OCI-LY1 (cell line): ENCODE measurements around the gene SLC5A12.

Source experiments
- H2AFZ ChIP-seq: fragments of 200-600 bp; sonication (generic), shearing (Covaris generic); 2 replicates; pipeline ENCODE4 v1.6.0; 2014; ENCODE audit warnings: antibody characterized with exemption, mild to moderate bottlenecking, low read length
- H3F3A ChIP-seq: fragments of 200-600 bp; sonication (generic), shearing (Covaris generic); 2 replicates; pipeline ENCODE4 v1.6.0; 2014; ENCODE audit warnings: mild to moderate bottlenecking, antibody characterized with exemption, low read length, moderate library complexity; ENCODE audit not compliant: insufficient read depth
- H3K27ac ChIP-seq: fragments of 200-600 bp; sonication (generic); 2 replicates; pipeline ENCODE4 v1.5.1; 2014; ENCODE audit warnings: low read length, mixed run types, mild to moderate bottlenecking, low read depth; ENCODE audit not compliant: poor library complexity, severe bottlenecking
- H3K27me3 ChIP-seq: fragments of 200-600 bp; sonication (generic); 2 replicates; pipeline ENCODE4 v1.6.0; 2014; ENCODE audit warnings: antibody characterized with exemption, mild to moderate bottlenecking, low read length, moderate library complexity; ENCODE audit not compliant: insufficient read depth
- H3K36me3 ChIP-seq: fragments of 200-600 bp; sonication (generic); 2 replicates; pipeline ENCODE4 v1.6.1; 2014; ENCODE audit warnings: mild to moderate bottlenecking, antibody characterized with exemption, low read length, moderate library complexity, mixed read lengths; ENCODE audit not compliant: insufficient read depth
- H3K4me1 ChIP-seq: fragments of 200-600 bp; sonication (generic); 2 replicates; pipeline ENCODE4 v1.5.1; 2014; ENCODE audit warnings: mild to moderate bottlenecking, low read length, moderate library complexity; ENCODE audit not compliant: insufficient read depth, severe bottlenecking
- H3K4me2 ChIP-seq: fragments of 200-600 bp; sonication (generic), shearing (Covaris generic); 2 replicates; pipeline ENCODE4 v1.6.1; 2014; ENCODE audit warnings: low read length
- H3K4me3 ChIP-seq: fragments of 200-600 bp; sonication (generic); 2 replicates; pipeline ENCODE4 v1.5.1; 2014; ENCODE audit warnings: low read length, low read depth, mild to moderate bottlenecking, mixed read lengths; ENCODE audit not compliant: poor library complexity, severe bottlenecking
- H3K79me2 ChIP-seq: fragments of 200-600 bp; shearing (Covaris generic); 2 replicates; pipeline ENCODE4 v1.6.1; 2016; ENCODE audit warnings: mixed run types, low read length, mixed read lengths; ENCODE audit not compliant: insufficient read depth
- H3K9ac ChIP-seq: fragments of 200-600 bp; sonication (generic), shearing (Covaris generic); 2 replicates; pipeline ENCODE4 v1.6.1; 2014; ENCODE audit warnings: mild to moderate bottlenecking, low read length, mixed read lengths
- H3K9me2 ChIP-seq: fragments of 200-600 bp; sonication (generic), shearing (Covaris generic); 2 replicates; pipeline ENCODE4 v1.6.1; 2014; ENCODE audit warnings: low read depth, mild to moderate bottlenecking, low read length, mixed read lengths
- H3K9me3 ChIP-seq: fragments of 200-600 bp; shearing (Covaris generic); 2 replicates; pipeline ENCODE4 v1.6.1; 2014; ENCODE audit warnings: low read length, mixed read lengths
- H4K20me1 ChIP-seq: fragments of 200-600 bp; sonication (generic), shearing (Covaris generic); 2 replicates; pipeline ENCODE4 v1.6.0; 2016; ENCODE audit warnings: mild to moderate bottlenecking, low read length; ENCODE audit not compliant: insufficient read depth
- EZH2 ChIP-seq: fragments of 200-600 bp; sonication (generic), shearing (Covaris generic); IDR thresholded peaks from 2 replicates; pipeline ENCODE4 v1.8.0; 2017; ENCODE audit warnings: borderline replicate concordance, mixed run types, mild to moderate bottlenecking, antibody characterized with exemption, low read length, moderate library complexity, mixed read lengths
- TF ChIP-seq, protein P1 (sequence below): fragments of 200-600 bp; sonication (generic), shearing (Covaris generic); IDR thresholded peaks from 2 replicates; pipeline ENCODE4 v1.5.1; 2017; ENCODE audit warnings: mild to moderate bottlenecking, antibody characterized with exemption, low read length, moderate library complexity, mixed read lengths

SLC5A12 gene

GRCh38 chr11:26703411-26704191 is 18.3 kb downstream of the SLC5A12 start:
- Histone ChIP-seq H3K4me3 (no peak overlapping the region), H3K9me3 (no peaks in the 10 kb centered on the region), H3K27me3 (no peaks in the 10 kb centered on the region), H3K4me2 (no peak overlapping the region), H4K20me1 (no peaks in the 10 kb centered on the region), H3K4me1 (no peaks in the 10 kb centered on the region), H3K36me3 (no peaks in the 10 kb centered on the region), H3K9ac (no peak overlapping the region), H2AFZ (no peak overlapping the region), H3F3A (no peaks in the 10 kb centered on the region), H3K79me2 (no peaks in the 10 kb centered on the region), H3K27ac (no peak overlapping the region), H3K9me2 (no peaks in the 10 kb centered on the region)
- TF ChIP-seq EZH2 = no peak
- TF ChIP-seq, protein P1, sequence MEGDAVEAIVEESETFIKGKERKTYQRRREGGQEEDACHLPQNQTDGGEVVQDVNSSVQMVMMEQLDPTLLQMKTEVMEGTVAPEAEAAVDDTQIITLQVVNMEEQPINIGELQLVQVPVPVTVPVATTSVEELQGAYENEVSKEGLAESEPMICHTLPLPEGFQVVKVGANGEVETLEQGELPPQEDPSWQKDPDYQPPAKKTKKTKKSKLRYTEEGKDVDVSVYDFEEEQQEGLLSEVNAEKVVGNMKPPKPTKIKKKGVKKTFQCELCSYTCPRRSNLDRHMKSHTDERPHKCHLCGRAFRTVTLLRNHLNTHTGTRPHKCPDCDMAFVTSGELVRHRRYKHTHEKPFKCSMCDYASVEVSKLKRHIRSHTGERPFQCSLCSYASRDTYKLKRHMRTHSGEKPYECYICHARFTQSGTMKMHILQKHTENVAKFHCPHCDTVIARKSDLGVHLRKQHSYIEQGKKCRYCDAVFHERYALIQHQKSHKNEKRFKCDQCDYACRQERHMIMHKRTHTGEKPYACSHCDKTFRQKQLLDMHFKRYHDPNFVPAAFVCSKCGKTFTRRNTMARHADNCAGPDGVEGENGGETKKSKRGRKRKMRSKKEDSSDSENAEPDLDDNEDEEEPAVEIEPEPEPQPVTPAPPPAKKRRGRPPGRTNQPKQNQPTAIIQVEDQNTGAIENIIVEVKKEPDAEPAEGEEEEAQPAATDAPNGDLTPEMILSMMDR = no peak

DNA sequence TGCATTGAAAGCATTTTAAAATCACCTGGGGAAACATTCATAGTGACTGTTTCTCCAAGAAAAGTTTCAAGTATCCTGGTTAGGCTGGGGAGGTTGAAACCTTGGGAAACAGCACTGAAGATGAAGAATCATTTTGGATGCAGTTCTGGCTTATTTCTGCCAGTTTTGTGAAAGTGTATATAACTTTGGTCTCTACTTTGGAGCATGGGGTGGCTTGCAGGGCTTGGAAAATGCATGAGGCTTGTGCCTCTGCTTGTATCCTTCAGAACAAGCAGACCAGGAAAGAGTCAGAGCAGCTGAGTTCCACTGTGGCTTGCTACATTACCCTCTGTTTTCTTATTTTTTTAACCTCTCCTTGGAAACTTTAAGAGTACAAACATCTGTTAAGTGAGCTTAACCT is 19.5 kb downstream of the SLC5A12 start:
- Histone ChIP-seq H3K9ac (no peak overlapping the region), H2AFZ (no peak overlapping the region), H3K4me1 (no peaks in the 10 kb centered on the region), H4K20me1 (no peaks in the 10 kb centered on the region), H3K27ac (no peak overlapping the region), H3K4me2 (no peak overlapping the region), H3K79me2 (no peaks in the 10 kb centered on the region), H3F3A (no peaks in the 10 kb centered on the region), H3K4me3 (no peak overlapping the region), H3K36me3 (no peaks in the 10 kb centered on the region), H3K27me3 (no peaks in the 10 kb centered on the region), H3K9me2 (no peaks in the 10 kb centered on the region), H3K9me3 (no peaks in the 10 kb centered on the region)
- TF ChIP-seq, protein P1 = no peak
- no peak for TF ChIP-seq EZH2

DNA sequence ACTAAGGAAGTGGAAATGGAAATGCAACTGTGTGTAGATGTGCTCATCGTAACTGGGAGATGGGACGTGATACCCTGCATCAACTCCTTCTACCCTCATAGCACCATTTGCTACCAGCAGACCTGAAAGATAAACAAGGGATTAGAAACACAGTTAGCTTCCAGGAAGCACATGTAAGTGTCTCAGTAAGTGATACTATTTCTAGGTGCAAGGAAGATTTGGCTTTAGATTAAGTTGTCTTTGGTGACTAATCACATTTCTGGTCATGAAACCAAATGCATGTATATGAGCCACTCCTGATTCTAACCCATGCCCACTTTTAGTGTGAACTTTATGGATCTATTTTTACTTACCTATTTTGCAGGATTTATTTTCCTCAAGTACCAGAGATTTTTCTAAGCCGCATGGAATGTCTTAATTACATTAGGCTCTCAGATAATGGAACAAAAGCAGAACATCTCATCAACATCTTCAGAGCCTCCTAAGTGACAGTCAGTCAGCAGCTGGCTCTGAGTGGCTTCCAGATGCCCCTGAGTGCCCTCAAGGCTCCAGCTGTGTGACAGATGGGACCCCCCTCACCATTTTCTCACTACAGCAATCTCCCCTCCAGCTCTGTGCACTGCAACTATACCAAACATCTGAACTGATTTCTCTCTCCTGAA is 21.2 kb downstream of the SLC5A12 start:
- no peaks in the 10 kb centered on the region for H3K27me3 ChIP-seq
- H3K4me2 ChIP-seq = no peak overlapping the region
- no peak overlapping the region for H3K27ac ChIP-seq
- no peak overlapping the region for H3K9ac ChIP-seq
- no peaks in the 10 kb centered on the region for H3K79me2 ChIP-seq
- H3K4me1 ChIP-seq = no peaks in the 10 kb centered on the region
- no peaks in the 10 kb centered on the region for H3F3A ChIP-seq
- H3K4me3 ChIP-seq = no peak overlapping the region
- no peaks in the 10 kb centered on the region for H4K20me1 ChIP-seq
- no peaks in the 10 kb centered on the region for H3K9me3 ChIP-seq
- H3K36me3 ChIP-seq = no peaks in the 10 kb centered on the region
- H3K9me2 ChIP-seq = no peaks in the 10 kb centered on the region
- TF ChIP-seq, protein P1 = no peak
- no peak for TF ChIP-seq EZH2
- H2AFZ ChIP-seq = no peak overlapping the region
